Measurements from ENCODE around the gene UBALD2. TPM values are rescaled to one million over a fixed set of nuclear protein-coding genes. Genes with fewer than 3 reads are reported as not detected.
A peak's percentile ranks its signal among the peaks of the same experiment; 100 is the strongest.

The UBALD2 gene
- total and polyA plus RNA-seq, 2 of the 13 experiments (the other 11 are each of a cell fraction or from before 2014, with no cell fraction given) = 3.3 to 89.7 TPM

- in situ Hi-C loops (cut with HindIII; ENCODE audit: extremely low pct_ligation_motif_present, low pct_unique_long_range_greater_than_20kb) = no loop called here
- H3K4me2 ChIP-seq (ENCODE audit: low read depth, low read length) = peak overlapping the region; percentile 58
- DNase-seq (ENCODE audit: low spot score) (no peak), FAIRE-seq (no peak), ATAC-seq (peak; percentile 8; the same call in 2 of the 3 replicates)
- peaks cover 12 to 52% of the 10 kb centered on the region in 2 experiments; a peak in 4 of 5 replicates for H3K27me3 ChIP-seq (ENCODE audit: control insufficient read depth in 1 of 2, insufficient read depth in 2 of 2, low read length in 2 of 2)
- intact Hi-C loops (cut with micrococcal nuclease; ENCODE audit: unreplicated experiment) = loop anchor here (2.0 kb wide), 2 partner anchors 19 kb away; no protein-coding TSS in a partner anchor
- H3K4me1 ChIP-seq (ENCODE audit: insufficient read depth, low read length) = peaks cover 41% of the 10 kb centered on the region
- no peaks in the 10 kb centered on the region for H3K9me3 ChIP-seq (ENCODE audit: low read length)
- no peak overlapping the region for H3K27ac ChIP-seq (ENCODE audit: extremely low read length, insufficient read depth, low read length)
- ChIA-PET POLR2A (interaction anchor here (1.6 to 2.7 kb wide), 3 partner anchors 20 to 27 kb away, joined by 4 to 32 read pairs (median 6); no protein-coding TSS in a partner anchor), CTCF (ENCODE audit: low intra/inter-chr PET ratio, low total read pairs) (no interaction called here)
- H3K4me3 ChIP-seq (replicated peaks in 1 of 3; ENCODE audit: insufficient read depth in 1 of 3, low read depth in 2 of 3, low read length in 3 of 3) = peak overlapping the region in 2 of 3 experiments; percentile 23 to 56; a peak in 2 of 6 replicates
- 3% methylated on average over 2 of the region's 75 CpGs for WGBS (ENCODE audit: low lambda C conversion rate)
- no peak overlapping the region for H2AFZ ChIP-seq (ENCODE audit: low read length)
- H3K79me2 ChIP-seq (ENCODE audit: insufficient read depth, low read length) = no peaks in the 10 kb centered on the region
- no TSS peak for BruUV-seq (replicated peaks)
- H3K36me3 ChIP-seq (replicated peaks in 1 of 2; ENCODE audit: control insufficient read depth in 1 of 2, insufficient read depth in 2 of 2, low read length in 2 of 2) = no peaks in the 10 kb centered on the region
- no peaks in the 10 kb centered on the region for H4K20me1 ChIP-seq (ENCODE audit: insufficient read depth, low read length)
- no peak overlapping the region for H3K9ac ChIP-seq (ENCODE audit: insufficient read depth, low read depth, low read length)
- TF ChIP-seq JUND (CRISPR knock-in tag; IDR thresholded peaks at IDR 0.05) (no peak), ZNF431 (CRISPR knock-in tag; IDR thresholded peaks at IDR 0.05; ENCODE audit: borderline replicate concordance, low read depth) (no peak), EED (CRISPR knock-in tag; IDR thresholded peaks at IDR 0.05) (peak; percentile 78; the same call in 1 of the 2 replicates), ZNF737 (CRISPR knock-in tag; IDR thresholded peaks at IDR 0.05; ENCODE audit: borderline replicate concordance) (no peak), ZNF510 (CRISPR knock-in tag; IDR thresholded peaks at IDR 0.05; ENCODE audit: low read depth) (no peak), ZNF644 (CRISPR knock-in tag; IDR thresholded peaks at IDR 0.05; ENCODE audit: low read depth) (no peak), TEAD2 (CRISPR knock-in tag; IDR thresholded peaks at IDR 0.05) (0 out of 2 replicates have a peak, but pooled peaks have one; percentile 19), DPF2 (CRISPR knock-in tag; IDR thresholded peaks at IDR 0.05; ENCODE audit: borderline replicate concordance, low read depth) (no peak), MYC (CRISPR knock-in tag; IDR thresholded peaks at IDR 0.05; ENCODE audit: borderline replicate concordance) (0 out of 2 replicates have a peak, but pooled peaks have one; percentile 9), ZBTB25 (CRISPR knock-in tag; IDR thresholded peaks at IDR 0.05) (no peak), CBX2 (IDR thresholded peaks at IDR 0.05; ENCODE audit: low read depth, low read length) (peak; percentile 50; the same call in 1 of the 2 replicates), CBX2 (CRISPR knock-in tag; IDR thresholded peaks at IDR 0.05; ENCODE audit: low read depth) (peak; percentile 92), ZNF788 (CRISPR knock-in tag; IDR thresholded peaks at IDR 0.05; ENCODE audit: borderline replicate concordance) (peak; percentile 28; the same call in 1 of the 2 replicates), TFDP2 (CRISPR knock-in tag; IDR thresholded peaks at IDR 0.05) (peak; percentile 30)
- TF ChIP-seq, protein P1, sequence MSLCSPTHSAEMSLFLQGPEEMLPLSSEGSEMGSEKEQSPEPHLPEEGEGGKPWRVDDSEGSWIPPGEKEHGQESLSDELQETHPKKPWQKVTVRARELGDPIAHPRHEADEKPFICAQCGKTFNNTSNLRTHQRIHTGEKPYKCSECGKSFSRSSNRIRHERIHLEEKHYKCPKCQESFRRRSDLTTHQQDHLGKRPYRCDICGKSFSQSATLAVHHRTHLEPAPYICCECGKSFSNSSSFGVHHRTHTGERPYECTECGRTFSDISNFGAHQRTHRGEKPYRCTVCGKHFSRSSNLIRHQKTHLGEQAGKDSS (CRISPR knock-in tag; IDR thresholded peaks at IDR 0.05; ENCODE audit: borderline replicate concordance, low read depth) = no peak
These were observed 25.4 kb upstream of the UBALD2 start for GRCh38 chr17:76239538-76240274.

Data from HepG2 (cell line).